Non-pigmented ciliary epithelial cell (primary cell): Measurements from ENCODE around the gene B4GALT1.
"Not testable (repeated sequence)": the region's sequence is repeated elsewhere in the genome, so short reads cannot be mapped to it uniquely, and the experiment has no call there.

Source experiments
- DNase-seq: peaks from one replicate; pipeline ENCODE4 v3.0.0-alpha.2; 2010; ENCODE audit warnings: low read depth

Gene B4GALT1

GRCh38 chr9:33101104-33101951, 65.8 kb downstream of the B4GALT1 start:
- DNase-seq: no peak

- no peak for DNase-seq
Measured at GRCh38 chr9:33099754-33100153, 67.4 kb downstream of the B4GALT1 start.

DNA sequence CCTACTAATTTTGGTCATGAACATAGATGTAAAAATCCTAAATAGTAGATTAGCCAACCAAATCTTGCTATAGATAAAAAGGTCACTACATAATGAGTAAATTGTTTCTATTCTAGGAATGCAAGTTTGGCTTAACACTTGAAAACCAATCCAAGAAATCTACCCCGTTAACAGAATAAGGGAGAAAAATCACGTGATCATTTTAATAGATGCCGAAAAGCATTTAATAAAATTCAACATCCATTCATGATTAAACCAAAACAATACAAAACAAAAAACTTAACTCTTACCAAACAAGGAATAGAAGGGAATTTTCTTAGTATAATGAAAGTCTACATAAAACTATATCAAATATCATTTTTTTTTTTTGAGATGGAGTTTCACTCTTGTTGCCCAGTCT, 69.9 kb downstream of the B4GALT1 start:
- no peak for DNase-seq

- DNase-seq: no peak
Measured at GRCh38 chr9:33092634-33093033, 74.5 kb downstream of the B4GALT1 start.

DNA sequence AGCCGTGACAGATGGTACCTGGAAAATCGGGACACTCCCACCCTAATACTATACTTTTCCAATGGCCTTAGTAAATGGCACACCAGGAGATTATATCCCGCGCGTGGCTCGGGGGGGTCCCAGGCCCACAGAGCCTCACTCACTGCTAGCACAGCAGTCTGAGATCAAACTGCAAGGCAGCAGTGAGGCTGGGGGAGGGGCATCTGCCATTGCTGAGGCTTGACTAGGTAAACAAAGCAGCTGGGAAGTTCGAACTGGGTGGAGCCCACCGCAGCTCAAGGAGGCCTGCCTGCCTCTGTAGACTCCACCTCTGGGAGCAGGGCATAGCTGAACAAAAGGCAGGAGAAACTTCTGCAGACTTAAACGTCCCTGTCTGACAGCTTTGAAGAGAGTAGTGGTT, 81.5 kb downstream of the B4GALT1 start:
- DNase-seq: not testable (repeated sequence)

GRCh38 chr9:33082538-33083326, 84.4 kb downstream of the B4GALT1 start:
- DNase-seq: no peak

GRCh38 chr9:33082128-33082527, 85.0 kb downstream of the B4GALT1 start:
- DNase-seq: no peak

GRCh38 chr9:33081128-33081851, 85.8 kb downstream of the B4GALT1 start:
- peak; percentile 68 for DNase-seq

GRCh38 chr9:33080534-33080933, 86.6 kb downstream of the B4GALT1 start:
- DNase-seq: no peak

- DNase-seq: peak; percentile 90
Measured at GRCh38 chr9:33076046-33077004, 90.8 kb downstream of the B4GALT1 start, which contains the start of gene SMU1. SMU1 (minus strand) TSS chr9:33076674; CDS start chr9:33076608, 66 bp downstream.

GRCh38 chr9:33068991-33069390, 98.1 kb downstream of the B4GALT1 start:
- DNase-seq: no peak

GRCh38 chr9:33065157-33066076, 101.7 kb downstream of the B4GALT1 start:
- DNase-seq: no peak
